GM18861 (cell line): Measurements from ENCODE around the gene SHC1.

Experiments
- ATAC-seq: cut with Tn5 transposase; IDR thresholded peaks from one replicate; pipeline ENCODE4 v1.9.1; 2021; ENCODE audit not compliant: unreplicated experiment

The SHC1 gene

GRCh38 chr1:154970631-154971340 is at the start of gene SHC1:
TSS of gene SHC1 (minus strand) at chr1:154970747. CDS start at chr1:154970526, 221 bp downstream.
- no peak for ATAC-seq

GRCh38 chr1:155019377-155020245 is 49.1 kb upstream of the SHC1 start:
- ATAC-seq, result no peak

- no peak for ATAC-seq
Measured at GRCh38 chr1:155018617-155019348, 48.2 kb upstream of the SHC1 start.

- ATAC-seq, result no peak
Measured at GRCh38 chr1:155017946-155018316, 47.4 kb upstream of the SHC1 start.

GRCh38 chr1:155017041-155017945 is 46.7 kb upstream of the SHC1 start:
- peak; percentile 52 for ATAC-seq

- ATAC-seq, result no peak
Measured at GRCh38 chr1:155016231-155016831, 45.8 kb upstream of the SHC1 start.

- no peak for ATAC-seq
Measured at GRCh38 chr1:155015527-155016230, 45.1 kb upstream of the SHC1 start.

- no peak for ATAC-seq
Measured at GRCh38 chr1:155014709-155015508, 44.4 kb upstream of the SHC1 start.

GRCh38 chr1:155013632-155014031 is 43.1 kb upstream of the SHC1 start:
- no peak for ATAC-seq

- no peak for ATAC-seq
Measured at GRCh38 chr1:155012776-155013602, 42.4 kb upstream of the SHC1 start.

GRCh38 chr1:155012026-155012546 is 41.5 kb upstream of the SHC1 start:
- ATAC-seq, result no peak

GRCh38 chr1:155011437-155012025 is 41.0 kb upstream of the SHC1 start:
- ATAC-seq, result no peak

- no peak for ATAC-seq
Measured at GRCh38 chr1:155011004-155011416, 40.5 kb upstream of the SHC1 start.

- ATAC-seq, result no peak
Measured at GRCh38 chr1:155010211-155010918, 39.8 kb upstream of the SHC1 start.

GRCh38 chr1:155009742-155010141 is 39.2 kb upstream of the SHC1 start:
- no peak for ATAC-seq

GRCh38 chr1:155009221-155009711 is 38.7 kb upstream of the SHC1 start:
- no peak for ATAC-seq
